Lung (tissue), 12 donors: ENCODE data around the gene CTR9. TPM values are rescaled to one million over a fixed set of nuclear protein-coding genes. Genes with fewer than 3 reads are reported as not detected.

ENCODE experiments used
- ATAC-seq: fragments of 200-7000 bp; cut with Tn5 transposase; one replicate; pipeline ENCODE4 v1.9.1; 2020; ENCODE audit warnings: moderate number of reproducible peaks; ENCODE audit not compliant: insufficient read depth, low FRiP score
- DNase-seq, 3 donors: peaks; one replicate each; pipeline ENCODE4 v3.0.0-alpha.2; 2013 to 2017
- H3K27ac ChIP-seq, 2 donors: one replicate each; pipeline ENCODE4 v1.5.1; 2013; ENCODE audit warnings: mild to moderate bottlenecking in 2 of 2, moderate library complexity in 2 of 2, control low read depth in 1 of 2, inconsistent platforms in 1 of 2, low read depth in 1 of 2, low read length in 1 of 2
- H3K27me3 ChIP-seq, 3 donors: one replicate each; pipeline ENCODE4 v1.5.1; 2013; ENCODE audit warnings: low read length in 2 of 3; ENCODE audit not compliant: control insufficient read depth in 3 of 3, insufficient read depth in 3 of 3
- H3K36me3 ChIP-seq, 4 donors: one replicate each; pipeline ENCODE4 v1.5.1; 2013; ENCODE audit warnings: low read length in 4 of 4, mild to moderate bottlenecking in 1 of 4, moderate library complexity in 1 of 4; ENCODE audit not compliant: control insufficient read depth in 4 of 4, insufficient read depth in 4 of 4
- H3K4me1 ChIP-seq, 5 donors: one replicate each; pipeline ENCODE4 v1.5.1; 2013; ENCODE audit warnings: low read length in 5 of 5, mild to moderate bottlenecking in 2 of 5, moderate library complexity in 1 of 5; ENCODE audit not compliant: control insufficient read depth in 5 of 5, insufficient read depth in 5 of 5
- H3K4me3 ChIP-seq: one replicate; pipeline ENCODE4 v1.5.1; 2013; ENCODE audit warnings: mild to moderate bottlenecking, control low read depth, moderate library complexity
- H3K9ac ChIP-seq, 2 donors: one replicate each; pipeline ENCODE4 v1.5.1; 2013; ENCODE audit warnings: low read length in 2 of 2, control low read depth in 1 of 2; ENCODE audit not compliant: insufficient read depth in 1 of 2
- H3K9me3 ChIP-seq, 4 donors: one replicate each; pipeline ENCODE4 v1.5.1; 2013; ENCODE audit warnings: low read length in 3 of 4, mild to moderate bottlenecking in 1 of 4, moderate library complexity in 1 of 4; ENCODE audit not compliant: control insufficient read depth in 4 of 4, insufficient read depth in 3 of 4
- CTCF ChIP-seq: IDR thresholded peaks from 2 replicates; pipeline ENCODE4 v1.5.1; 2012; ENCODE audit warnings: mild to moderate bottlenecking; ENCODE audit errors: control extremely low read depth, extremely low read depth
- WGBS, 2 donors: extraction: QIAGEN DNeasy Blood & Tissue Kit; methylation state at CpG; one replicate each; pipeline ENCODE4 v1.1.7; 2013; 5-methylcytosine and 5-hydroxymethylcytosine counted together
- polyA plus RNA-seq, 2 donors: library from polyadenylated mRNA; stranded (reverse); fragments of 200-250 nt; gene quantifications; one replicate each; pipeline ENCODE4 v1.2.1, GENCODE V29; 2013
- total RNA-seq, 2 donors: library from RNA; depleted of rRNA in 1 of 2; stranded (reverse); fragments of >200 nt in 1 of 2; gene quantifications; one replicate each; pipeline ENCODE4 v1.2.1, GENCODE V29; 2014 to 2021
- donor health status: control.
- donor health status: control.
- donor health status: Bipolar disorder and iron deficiency.
- donor health status: healthy.
- donor health status: DM: yes; HTN: yes; CAD: no.

CTR9 gene
- total and polyA plus RNA-seq, 4 donors: 13.2 to 40.0 (median 22.1) TPM

DNA sequence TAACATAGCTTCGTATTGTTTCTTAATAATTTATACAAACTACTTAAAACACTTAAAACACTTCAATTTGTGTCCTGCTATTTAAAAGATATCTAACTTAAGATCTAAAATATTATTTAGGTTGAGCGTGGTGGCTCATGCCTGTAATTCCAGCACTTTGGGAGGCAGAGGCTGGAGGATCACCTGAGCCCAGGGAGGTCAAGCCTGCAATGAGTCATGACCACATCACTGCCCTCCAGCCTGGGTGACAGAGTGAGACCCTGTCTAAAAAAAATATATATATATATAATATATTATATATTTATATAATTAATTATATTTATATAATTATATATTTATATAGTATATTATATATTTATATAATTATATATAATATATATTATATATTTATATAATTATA is 4.2 kb upstream of the CTR9 start:
- H3K27me3 ChIP-seq: no peaks in the 10 kb centered on the region
- peaks cover 0 to 6% (median 1%) of the 10 kb centered on the region in 5 donors for H3K4me1 ChIP-seq
- ATAC-seq (no peak), DNase-seq (no peak)
- WGBS, 2 donors: 90 to 97% methylated on average over 2 of the region's 2 CpGs
- no peak overlapping the region for H3K4me3 ChIP-seq
- no peak overlapping the region for H3K27ac ChIP-seq
- TF ChIP-seq CTCF: no peak
- H3K9ac ChIP-seq: no peak overlapping the region
- H3K36me3 ChIP-seq: peaks cover 0 to 3% (median 0%) of the 10 kb centered on the region in 4 donors
- H3K9me3 ChIP-seq: no peaks in the 10 kb centered on the region

- Histone ChIP-seq H3K9ac (no peak overlapping the region), H3K27ac (no peak overlapping the region), H3K9me3 (no peaks in the 10 kb centered on the region), H3K36me3 (peaks cover 0 to 3% (median 0%) of the 10 kb centered on the region in 4 donors), H3K4me3 (no peak overlapping the region), H3K27me3 (no peaks in the 10 kb centered on the region), H3K4me1 (peaks cover 1 to 11% (median 7%) of the 10 kb centered on the region in 5 donors)
- peak in 1 of 3 donors; percentile 35 for DNase-seq
- ATAC-seq: no peak
- no peak for TF ChIP-seq CTCF
Measured at GRCh38 chr11:10747733-10748132, 3.3 kb upstream of the CTR9 start.

DNA sequence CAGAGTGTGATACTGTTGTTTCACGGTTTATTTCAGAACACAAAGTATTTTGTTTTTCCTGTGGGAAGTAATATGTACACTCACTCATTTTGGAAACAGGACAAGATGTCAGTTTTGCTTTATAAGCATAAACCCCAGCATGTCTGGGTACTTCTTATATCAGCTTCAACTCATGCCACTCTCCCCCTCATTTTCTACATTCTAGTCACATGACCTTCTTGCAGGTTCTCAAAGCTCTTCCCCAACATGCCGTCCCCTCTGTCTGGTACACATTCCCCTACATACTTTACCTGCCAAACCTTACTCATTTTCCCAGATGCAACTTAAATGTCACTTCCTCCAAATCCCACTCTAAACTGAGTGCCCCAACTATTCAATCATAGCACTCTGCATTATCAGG is 1.6 kb upstream of the CTR9 start:
- no peak overlapping the region for H3K9ac ChIP-seq
- H3K27ac ChIP-seq: no peak overlapping the region
- peaks cover 0 to 11% (median 7%) of the 10 kb centered on the region in 5 donors for H3K4me1 ChIP-seq
- no peak for TF ChIP-seq CTCF
- H3K4me3 ChIP-seq: no peak overlapping the region
- no peaks in the 10 kb centered on the region for H3K9me3 ChIP-seq
- H3K36me3 ChIP-seq: peaks cover 0 to 10% (median 2%) of the 10 kb centered on the region in 4 donors
- DNase-seq (no peak), ATAC-seq (no peak)
- H3K27me3 ChIP-seq: no peaks in the 10 kb centered on the region
- 50 to 61% methylated on average over 2 of the region's 2 CpGs for WGBS, 2 donors

GRCh38 chr11:10751581-10751940 is 515 bp downstream of the CTR9 start:
- Histone ChIP-seq H3K4me1 (peaks cover 0 to 11% (median 7%) of the 10 kb centered on the region in 5 donors), H3K36me3 (peaks cover 3 to 20% (median 8%) of the 10 kb centered on the region in 4 donors), H3K9me3 (no peaks in the 10 kb centered on the region), H3K9ac (peak overlapping the region; percentile 71 to 88), H3K4me3 (peak overlapping the region; percentile 79), H3K27ac (peak overlapping the region; percentile 95), H3K27me3 (no peaks in the 10 kb centered on the region)
- ATAC-seq (peak; percentile 5), DNase-seq (peak in 1 of 3 donors; percentile 24)
- no peak for TF ChIP-seq CTCF
- 1% methylated on average over 14 of the region's 14 CpGs for WGBS, 2 donors
